Natural killer cell treated with Interleukin-12 subunit alpha and Interleukin-12 subunit beta and Interleukin-15 and Interleukin-18, amount 100 ng/mL, for 72 hours (primary cell): ENCODE results near the gene FUCA2. TPM values are rescaled to one million over a fixed set of nuclear protein-coding genes. Genes with fewer than 3 reads are reported as not detected.
"Not testable (repeated sequence)": the region's sequence is repeated elsewhere in the genome, so short reads cannot be mapped to it uniquely, and the experiment has no call there.

Experiments
- ATAC-seq, 2 donors: fragments of 150-1000 bp; cut with Tn5 transposase in 1 of 2; sonication (Bioruptor Pico), chemical (Tn5 transposase) in 1 of 2; 2 replicates each; pipeline ENCODE4 v1.10.0; 2021
- DNase-seq: peaks from one replicate; pipeline ENCODE4 v3.0.0; 2022; ENCODE audit warnings: low spot score
- H3K27ac Mint-ChIP-seq, 2 donors: 1 replicate in 1 of 2; 2 replicates in 1 of 2; pipeline ENCODE4 v1.8.0; 2022; ENCODE audit warnings: mixed read lengths in 2 of 2, mild to moderate bottlenecking in 1 of 2, moderate library complexity in 1 of 2
- H3K27me3 Mint-ChIP-seq, 2 donors: 1 replicate in 1 of 2; 2 replicates in 1 of 2; pipeline ENCODE4 v1.8.0; 2022; ENCODE audit warnings: mixed read lengths in 2 of 2
- H3K36me3 Mint-ChIP-seq: one replicate; pipeline ENCODE4 v1.8.0; 2022; ENCODE audit warnings: mixed read lengths
- H3K4me1 Mint-ChIP-seq, 2 donors: 1 replicate in 1 of 2; 2 replicates in 1 of 2; pipeline ENCODE4 v1.8.0; 2022; ENCODE audit warnings: low read depth in 2 of 2, mixed read lengths in 2 of 2, mild to moderate bottlenecking in 1 of 2
- H3K4me3 Mint-ChIP-seq: one replicate; pipeline ENCODE4 v1.8.0; 2022; ENCODE audit warnings: mixed read lengths
- H3K9me3 Mint-ChIP-seq: 2 replicates; pipeline ENCODE4 v1.8.0; 2022; ENCODE audit warnings: mixed read lengths
- total RNA-seq, 2 donors: library from RNA; stranded (reverse); gene quantifications; one replicate each; pipeline ENCODE4 v1.2.3, GENCODE V29; 2022

FUCA2 gene
- total RNA-seq, 2 donors from 2014 or later: 25.4 to 28.9 TPM

- no peak overlapping the region for H3K4me3 Mint-ChIP-seq
- peaks cover 6 to 9% of the 10 kb centered on the region in 2 donors for H3K4me1 Mint-ChIP-seq
- ATAC-seq (no peak), DNase-seq (no peak)
- H3K27ac Mint-ChIP-seq: peak overlapping the region in 1 of 2 donors; percentile 18
- H3K36me3 Mint-ChIP-seq: no peaks in the 10 kb centered on the region
- H3K9me3 Mint-ChIP-seq: no peaks in the 10 kb centered on the region
- no peaks in the 10 kb centered on the region for H3K27me3 Mint-ChIP-seq
Observed at GRCh38 chr6:143527677-143528076, 16.2 kb upstream of the FUCA2 start.

- no peak overlapping the region for H3K27ac Mint-ChIP-seq
- peaks cover 6 to 9% of the 10 kb centered on the region in 2 donors for H3K4me1 Mint-ChIP-seq
- no peak for ATAC-seq
Observed at GRCh38 chr6:143525356-143525755, 13.8 kb upstream of the FUCA2 start.

GRCh38 chr6:143522039-143522600 lies 10.6 kb upstream of the FUCA2 start:
- H3K9me3 Mint-ChIP-seq: no peaks in the 10 kb centered on the region

More at GRCh38 chr6:143525356-143525755, 13.8 kb upstream of the FUCA2 start:
- DNase-seq: no peak
- H3K9me3 Mint-ChIP-seq: no peaks in the 10 kb centered on the region
- H3K36me3 Mint-ChIP-seq: no peaks in the 10 kb centered on the region
- no peaks in the 10 kb centered on the region for H3K27me3 Mint-ChIP-seq
- H3K4me3 Mint-ChIP-seq: no peak overlapping the region

DNA sequence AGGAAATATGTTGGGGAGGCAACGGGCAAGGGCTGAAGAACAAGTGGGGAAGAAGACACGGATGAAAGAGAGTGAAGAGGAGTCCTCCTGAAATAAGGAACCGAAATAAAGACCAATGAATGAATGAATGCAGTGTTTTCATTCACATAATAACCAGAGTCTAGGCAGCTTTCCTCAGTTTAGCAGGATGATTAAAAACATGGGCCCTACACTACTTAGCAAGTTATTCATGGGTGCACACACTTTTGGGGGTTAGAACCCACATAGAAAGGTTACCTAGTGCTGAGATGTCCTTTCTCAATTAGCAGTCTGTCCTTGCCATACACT lies 5.9 kb upstream of the FUCA2 start:
- H3K36me3 Mint-ChIP-seq: no peaks in the 10 kb centered on the region
- H3K27ac Mint-ChIP-seq: no peak overlapping the region
- ATAC-seq: no peak
- no peak overlapping the region for H3K4me3 Mint-ChIP-seq
- peaks cover 6 to 15% of the 10 kb centered on the region in 2 donors for H3K4me1 Mint-ChIP-seq
- DNase-seq: no peak
- peaks cover 0 to 7% of the 10 kb centered on the region in 2 donors for H3K27me3 Mint-ChIP-seq
- H3K9me3 Mint-ChIP-seq: no peaks in the 10 kb centered on the region

More at GRCh38 chr6:143522039-143522600, 10.6 kb upstream of the FUCA2 start:
- Mint-ChIP-seq H3K4me3 (no peak overlapping the region), H3K27ac (no peak overlapping the region), H3K27me3 (peaks cover 0 to 2% of the 10 kb centered on the region in 2 donors), H3K4me1 (peaks cover 0 to 2% of the 10 kb centered on the region in 2 donors), H3K36me3 (no peaks in the 10 kb centered on the region)
- ATAC-seq: no peak
- no peak for DNase-seq

- peak overlapping the region in 1 of 2 donors; percentile 6 for H3K27ac Mint-ChIP-seq
- H3K9me3 Mint-ChIP-seq: no peaks in the 10 kb centered on the region
- H3K4me3 Mint-ChIP-seq: no peak overlapping the region
- peaks cover 7 to 15% of the 10 kb centered on the region in 2 donors for H3K4me1 Mint-ChIP-seq
- ATAC-seq (no peak), DNase-seq (no peak)
- peaks cover 0 to 7% of the 10 kb centered on the region in 2 donors for H3K27me3 Mint-ChIP-seq
- H3K36me3 Mint-ChIP-seq: no peaks in the 10 kb centered on the region
Observed at GRCh38 chr6:143516690-143517446, 5.3 kb upstream of the FUCA2 start.

DNA sequence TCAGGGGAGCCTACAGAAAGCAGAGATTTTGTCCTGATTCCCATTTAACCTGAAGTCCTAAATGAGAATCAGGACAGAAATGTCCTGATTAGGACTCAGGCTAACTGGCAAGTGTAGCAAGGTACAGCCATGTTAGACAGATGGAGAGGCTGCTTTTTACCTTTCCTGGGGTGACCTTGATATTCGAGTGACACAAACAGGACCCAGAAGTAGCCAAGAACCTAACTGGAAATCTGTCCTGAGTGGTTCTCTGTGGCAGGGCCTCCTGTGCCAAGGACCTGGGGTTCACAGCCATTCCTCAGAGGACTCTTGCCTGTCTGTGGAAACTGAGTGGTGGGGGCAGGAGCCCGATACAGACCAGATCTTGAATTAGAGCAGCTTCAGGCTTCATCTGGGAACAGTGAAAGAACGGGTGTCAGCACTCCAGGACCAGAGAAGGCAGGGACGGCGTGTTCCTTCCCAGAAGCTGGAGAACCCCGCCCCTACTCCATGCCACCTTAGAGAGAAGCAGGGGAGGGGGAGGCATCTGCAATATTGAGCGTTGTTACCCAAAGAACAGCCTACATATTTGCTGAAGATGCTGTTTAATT lies 4.3 kb upstream of the FUCA2 start:
- Mint-ChIP-seq H3K27ac (peak overlapping the region in 1 of 2 donors; percentile 6), H3K4me1 (peaks cover 13 to 19% of the 10 kb centered on the region in 2 donors), H3K4me3 (no peak overlapping the region), H3K36me3 (no peaks in the 10 kb centered on the region), H3K27me3 (peaks cover 0 to 7% of the 10 kb centered on the region in 2 donors), H3K9me3 (no peaks in the 10 kb centered on the region)
- ATAC-seq (no peak), DNase-seq (no peak)

DNA sequence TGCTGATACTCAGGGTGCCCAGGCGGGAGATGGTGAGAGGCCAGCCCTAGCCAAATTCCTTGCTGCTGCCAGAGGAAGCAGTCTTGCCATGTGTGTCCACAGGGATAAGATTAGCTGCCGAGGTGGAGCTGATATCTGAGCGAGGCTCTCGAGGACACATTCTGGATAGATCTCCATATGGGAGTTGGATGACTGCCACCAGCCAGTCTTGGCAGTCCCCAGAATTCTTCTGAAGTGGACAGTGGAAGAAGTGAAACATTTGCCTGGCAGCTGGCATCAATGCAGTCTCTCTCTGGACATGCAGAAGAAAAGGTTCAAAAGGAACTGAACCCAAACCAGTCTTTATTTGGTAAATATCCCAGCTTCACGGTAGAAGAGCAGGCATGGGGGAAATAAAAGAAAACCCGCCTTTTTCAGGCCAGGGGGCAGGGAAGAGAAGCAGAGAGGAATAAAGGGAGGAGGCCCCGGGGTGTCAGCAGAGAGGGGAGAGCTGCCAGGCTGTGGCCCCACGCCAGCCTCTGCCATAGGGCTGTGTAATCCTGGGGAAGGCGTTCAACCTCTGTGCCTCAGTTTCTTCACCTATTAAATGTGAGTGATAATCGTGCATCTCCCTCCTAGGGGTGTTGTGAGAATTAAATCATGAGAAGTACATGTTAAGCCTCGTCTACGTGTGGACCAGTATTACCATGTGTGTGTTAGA lies 3.7 kb upstream of the FUCA2 start:
- Mint-ChIP-seq H3K36me3 (no peaks in the 10 kb centered on the region), H3K4me3 (no peak overlapping the region), H3K27ac (no peak overlapping the region), H3K27me3 (peaks cover 0 to 7% of the 10 kb centered on the region in 2 donors), H3K4me1 (peaks cover 15 to 22% of the 10 kb centered on the region in 2 donors), H3K9me3 (no peaks in the 10 kb centered on the region)
- ATAC-seq: no peak
- DNase-seq: no peak

GRCh38 chr6:143513410-143513809 lies 1.9 kb upstream of the FUCA2 start:
- no peaks in the 10 kb centered on the region for H3K36me3 Mint-ChIP-seq
- H3K27ac Mint-ChIP-seq: no peak overlapping the region
- H3K4me1 Mint-ChIP-seq: peaks cover 25 to 29% of the 10 kb centered on the region in 2 donors
- H3K9me3 Mint-ChIP-seq: no peaks in the 10 kb centered on the region
- peak overlapping the region; percentile 53 for H3K4me3 Mint-ChIP-seq
- peaks cover 0 to 7% of the 10 kb centered on the region in 2 donors for H3K27me3 Mint-ChIP-seq
- ATAC-seq: no peak
- DNase-seq: no peak

DNA sequence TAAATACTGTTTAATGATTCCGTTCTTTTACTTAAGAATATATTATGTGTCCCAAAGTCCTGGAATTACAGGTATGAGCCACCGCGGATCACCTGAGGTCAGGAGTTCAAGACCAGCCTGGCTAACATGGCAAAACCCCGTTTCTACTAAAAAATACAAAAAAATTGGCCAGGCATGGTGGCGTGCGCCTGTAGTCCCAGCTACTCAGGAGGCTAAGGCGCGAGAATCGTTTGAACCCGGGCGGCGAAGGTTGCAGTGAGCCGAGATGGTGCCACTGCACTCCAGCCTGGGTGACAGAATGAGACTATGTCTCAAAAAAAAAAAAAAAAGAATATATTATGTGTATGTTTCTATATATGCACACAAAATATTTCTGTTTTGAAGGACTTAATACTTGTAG lies 1.2 kb downstream of the FUCA2 start:
- ATAC-seq, H3K9me3 Mint-ChIP-seq, H3K27me3 Mint-ChIP-seq, DNase-seq: not testable (repeated sequence)
- Mint-ChIP-seq H3K4me3 (peak overlapping the region; percentile 99), H3K27ac (peak overlapping the region; percentile 95 to 97), H3K4me1 (peaks cover 25 to 28% of the 10 kb centered on the region in 2 donors), H3K36me3 (peaks cover 12% of the 10 kb centered on the region)

DNA sequence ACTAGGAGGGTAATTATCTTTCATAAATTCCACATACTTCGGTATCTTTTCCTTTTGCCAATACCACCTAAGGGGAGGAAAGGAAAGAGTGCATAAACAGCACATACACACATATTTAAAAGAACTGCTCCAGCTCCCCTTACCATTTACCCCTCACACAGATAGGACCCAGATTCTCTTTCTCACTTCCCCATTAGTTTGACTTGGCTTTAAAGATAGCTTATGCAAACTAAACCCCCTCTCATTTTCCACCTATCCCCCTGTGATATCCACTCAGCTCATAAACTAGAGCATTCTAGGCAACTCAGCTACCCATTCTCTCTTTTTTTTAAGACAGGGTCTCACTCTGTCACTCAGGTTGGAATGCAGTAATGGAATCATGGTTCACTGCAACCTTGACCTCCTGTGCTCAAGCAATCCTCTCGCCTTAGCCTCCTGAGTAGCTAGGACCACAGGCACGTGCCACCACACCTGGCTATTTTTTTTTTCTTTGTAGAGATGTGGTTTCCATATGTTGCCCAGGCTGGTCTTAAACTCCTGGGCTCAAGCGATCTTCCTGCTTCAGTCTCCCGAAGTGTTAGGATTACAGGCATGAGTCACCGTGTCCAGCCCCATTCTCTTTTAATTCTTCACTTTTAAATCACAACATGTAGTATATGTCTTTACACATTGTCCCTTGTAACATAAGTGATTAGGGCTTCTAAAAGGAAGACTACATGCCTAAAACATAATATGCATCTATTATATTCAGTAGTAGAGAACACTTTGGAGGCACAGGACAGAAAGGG lies 4.0 kb downstream of the FUCA2 start:
- Mint-ChIP-seq H3K4me1 (peaks cover 20 to 23% of the 10 kb centered on the region in 2 donors), H3K4me3 (no peak overlapping the region), H3K9me3 (no peaks in the 10 kb centered on the region), H3K27me3 (no peaks in the 10 kb centered on the region), H3K36me3 (peaks cover 16% of the 10 kb centered on the region), H3K27ac (peak overlapping the region in 1 of 2 donors; percentile 6)
- DNase-seq (no peak), ATAC-seq (no peak)

- H3K9me3 Mint-ChIP-seq: no peaks in the 10 kb centered on the region
- H3K4me3 Mint-ChIP-seq: no peak overlapping the region
- DNase-seq (no peak), ATAC-seq (no peak)
- no peaks in the 10 kb centered on the region for H3K27me3 Mint-ChIP-seq
- peaks cover 16% of the 10 kb centered on the region for H3K36me3 Mint-ChIP-seq
- no peak overlapping the region for H3K27ac Mint-ChIP-seq
- peaks cover 20 to 21% of the 10 kb centered on the region in 2 donors for H3K4me1 Mint-ChIP-seq
Observed at GRCh38 chr6:143506620-143507019, 4.9 kb downstream of the FUCA2 start.

DNA sequence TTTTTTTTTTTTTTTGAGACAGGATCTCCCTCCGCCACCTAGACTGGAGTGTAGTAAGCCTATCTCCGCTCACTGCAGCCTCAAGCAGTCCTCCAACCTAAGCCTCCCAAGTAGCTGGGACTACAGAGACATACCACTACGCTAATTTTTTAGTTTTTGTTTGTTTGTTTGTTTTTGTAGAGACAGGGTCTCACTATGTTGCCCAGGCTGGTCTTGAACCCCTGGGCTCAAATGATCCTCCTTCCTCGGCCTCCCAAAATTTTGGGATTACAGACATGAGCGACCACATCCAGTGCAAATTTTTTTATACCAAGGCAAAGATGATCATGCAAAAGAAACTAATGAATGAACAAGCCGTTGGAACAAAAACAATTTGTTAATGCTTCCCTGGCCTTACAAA lies 5.3 kb downstream of the FUCA2 start:
- DNase-seq: no peak
- Mint-ChIP-seq H3K4me1 (peaks cover 20% of the 10 kb centered on the region in 2 donors), H3K27ac (peak overlapping the region in 1 of 2 donors; percentile 77), H3K36me3 (peaks cover 16% of the 10 kb centered on the region), H3K4me3 (no peak overlapping the region), H3K9me3 (no peaks in the 10 kb centered on the region), H3K27me3 (no peaks in the 10 kb centered on the region)
- no peak for ATAC-seq

DNA sequence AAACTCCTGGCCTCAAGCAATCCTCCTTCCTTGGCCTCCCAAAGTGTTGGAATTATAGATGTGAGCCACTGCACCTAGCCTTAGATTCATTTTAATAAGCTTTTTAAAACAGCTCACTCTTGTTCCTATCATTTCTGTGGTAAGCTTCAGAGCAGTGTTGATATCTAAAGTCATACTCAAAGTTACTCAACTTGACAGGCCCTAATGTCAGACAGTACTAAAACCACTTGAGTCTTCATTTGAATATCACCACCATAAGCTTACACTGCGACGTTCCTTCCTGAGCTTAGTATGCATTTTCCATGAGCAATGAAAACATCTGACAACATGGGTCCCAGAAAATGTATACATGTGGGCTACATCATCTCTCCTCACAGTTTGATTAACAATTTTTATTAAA lies 6.0 kb downstream of the FUCA2 start:
- DNase-seq (no peak), ATAC-seq (peak in 1 of 2 donors; percentile 54)
- no peaks in the 10 kb centered on the region for H3K9me3 Mint-ChIP-seq
- peaks cover 13 to 14% of the 10 kb centered on the region in 2 donors for H3K4me1 Mint-ChIP-seq
- peaks cover 16% of the 10 kb centered on the region for H3K36me3 Mint-ChIP-seq
- H3K4me3 Mint-ChIP-seq: no peak overlapping the region
- peak overlapping the region in 1 of 2 donors; percentile 77 for H3K27ac Mint-ChIP-seq
- no peaks in the 10 kb centered on the region for H3K27me3 Mint-ChIP-seq
